A673 (cell line): ENCODE data around the gene ATG16L2. TPM values are rescaled to one million over a fixed set of nuclear protein-coding genes. Genes with fewer than 3 reads are reported as not detected.

Experiments
- BruUV-seq: library from RNA; stranded (reverse); fragments of 400-500 nt; replicated peaks from 2 replicates; lab custom pipeline; 2021; lab: Mats Ljungman, UMichigan
- CTCF ChIA-PET: fragments of 300-600 bp; sonication (Branson Sonifier 250); formaldehyde crosslinking; loops from one replicate; lab custom pipeline; 2022; ENCODE audit warnings: antibody characterized with exemption; lab: Charles Lee
- POLR2A ChIA-PET: fragments of 300-600 bp; sonication (Branson Sonifier 250); formaldehyde crosslinking; loops from one replicate; lab custom pipeline; 2022; ENCODE audit warnings: antibody characterized with exemption; ENCODE audit not compliant: low non-redundant PET; lab: Charles Lee
- DNase-seq: peaks from one replicate; pipeline ENCODE4 v3.0.0-alpha.2; 2015; ENCODE audit warnings: low spot score
- H3K27ac ChIP-seq: fragments of 200-600 bp; sonication (generic); 2 replicates; pipeline ENCODE4 v1.5.1; 2016; ENCODE audit warnings: mixed run types, low read depth, mild to moderate bottlenecking, mixed read lengths, antibody characterized with exemption, low read length; ENCODE audit not compliant: poor library complexity, severe bottlenecking
- H3K27me3 ChIP-seq: fragments of 200-600 bp; sonication (generic); replicated peaks from 2 replicates; pipeline ENCODE4 v1.6.1; 2017; ENCODE audit warnings: mixed run types, low read depth, mild to moderate bottlenecking, mixed read lengths, antibody characterized with exemption, low read length; ENCODE audit not compliant: insufficient read depth, poor library complexity
- H3K36me3 ChIP-seq: fragments of 200-600 bp; sonication (generic); 2 replicates; pipeline ENCODE4 v1.6.1; 2016; ENCODE audit warnings: mixed run types, mild to moderate bottlenecking, mixed read lengths, antibody characterized with exemption, low read length; ENCODE audit not compliant: insufficient read depth, poor library complexity, severe bottlenecking
- H3K4me1 ChIP-seq: fragments of 200-600 bp; sonication (generic); 2 replicates; pipeline ENCODE4 v1.6.1; 2017; ENCODE audit warnings: mixed run types, mild to moderate bottlenecking, mixed read lengths, antibody characterized with exemption, low read length; ENCODE audit not compliant: insufficient read depth, poor library complexity, severe bottlenecking
- H3K4me3 ChIP-seq: fragments of 200-600 bp; sonication (generic); 2 replicates; pipeline ENCODE4 v1.5.1; 2016; ENCODE audit warnings: low read depth, mixed run types, mild to moderate bottlenecking, mixed read lengths, low read length; ENCODE audit not compliant: poor library complexity, severe bottlenecking
- H3K9me3 ChIP-seq: fragments of 200-600 bp; sonication (generic); 2 replicates; pipeline ENCODE4 v1.6.1; 2016; ENCODE audit warnings: mixed run types, low read depth, mild to moderate bottlenecking, mixed read lengths, antibody characterized with exemption, low read length; ENCODE audit not compliant: poor library complexity, severe bottlenecking
- CTCF ChIP-seq: fragments of 300-800, 200-600 bp; sonication (generic); conservative IDR thresholded peaks from 2 replicates; pipeline ENCODE4 v1.5.1; 2017; ENCODE audit warnings: low read depth, mild to moderate bottlenecking, antibody characterized with exemption, low read length, moderate library complexity, mixed read lengths
- EZH2 ChIP-seq: fragments of 200-600 bp; sonication (generic); IDR thresholded peaks from 2 replicates; pipeline ENCODE4 v1.6.1; 2017; ENCODE audit warnings: borderline replicate concordance, low read depth, mild to moderate bottlenecking, mixed read lengths, antibody characterized with exemption, low read length; ENCODE audit not compliant: poor library complexity, severe bottlenecking
- intact Hi-C: fragments of 100-400 bp; cut with micrococcal nuclease; formaldehyde crosslinking; loops from one replicate; pipeline ENCODE4 v1.10.0; 2022; ENCODE audit not compliant: unreplicated experiment
- microRNA-seq: library from miRNA; unstranded; fragments of <30 nt; microRNA quantifications from one replicate; pipeline ENCODE4 v1.2.0, GENCODE V29; 2021
- total RNA-seq: library from RNA; stranded (reverse); gene quantifications from 2 replicates; pipeline ENCODE4 v1.2.3, GENCODE V29; 2021

Gene ATG16L2
- total RNA-seq, 1 experiment from 2014 or later = 8.6 TPM

- TF ChIP-seq EZH2 (no peak), CTCF (no peak)
- POLR2A ChIA-PET = no interaction called here
- CTCF ChIA-PET = no interaction called here
- H3K27ac ChIP-seq = no peak overlapping the region
- BruUV-seq = no TSS peak
- no peak overlapping the region for H3K4me3 ChIP-seq
- intact Hi-C loops = no loop called here
- DNase-seq = no peak
- no peaks in the 10 kb centered on the region for H3K36me3 ChIP-seq
- H3K27me3 ChIP-seq = no peaks in the 10 kb centered on the region
- H3K9me3 ChIP-seq = no peaks in the 10 kb centered on the region
- no peaks in the 10 kb centered on the region for H3K4me1 ChIP-seq
These were observed 57.8 kb downstream of the ATG16L2 start for GRCh38 chr11:72872012-72872411.

- no peak for DNase-seq
- H3K27me3 ChIP-seq = no peaks in the 10 kb centered on the region
- no peaks in the 10 kb centered on the region for H3K36me3 ChIP-seq
- ChIA-PET POLR2A (no interaction called here), CTCF (no interaction called here)
- no peak overlapping the region for H3K27ac ChIP-seq
- TF ChIP-seq CTCF = no peak
- TF ChIP-seq EZH2 = no peak
- no peaks in the 10 kb centered on the region for H3K9me3 ChIP-seq
- H3K4me3 ChIP-seq = no peak overlapping the region
- no TSS peak for BruUV-seq
- H3K4me1 ChIP-seq = no peaks in the 10 kb centered on the region
- intact Hi-C loops = no loop called here
These were observed 61.5 kb downstream of the ATG16L2 start for GRCh38 chr11:72875736-72876135.

- ChIA-PET POLR2A (no interaction called here), CTCF (no interaction called here)
- H3K4me1 ChIP-seq = no peaks in the 10 kb centered on the region
- TF ChIP-seq EZH2 = no peak
- no peak for TF ChIP-seq CTCF
- BruUV-seq = no TSS peak
- intact Hi-C loops = no loop called here
- no peaks in the 10 kb centered on the region for H3K9me3 ChIP-seq
- DNase-seq = no peak
- H3K4me3 ChIP-seq = no peak overlapping the region
- H3K27ac ChIP-seq = no peak overlapping the region
- no peaks in the 10 kb centered on the region for H3K36me3 ChIP-seq
- no peaks in the 10 kb centered on the region for H3K27me3 ChIP-seq
These were observed 61.9 kb downstream of the ATG16L2 start for GRCh38 chr11:72876147-72876546.

Small RNAs within 50 kb of the gene (microRNA-seq; reads per million reads assigned to microRNA genes)
- not detected for gene MIR4692

Other genes with a start within 250 kb of the ATG16L2 start
- 0.58 and 1.2 TPM in 2 replicates for gene PDE2A, start 140.0 kb upstream of the ATG16L2 start, total RNA-seq
- gene ARAP1, start 62.0 kb upstream of the ATG16L2 start, total RNA-seq = 66.1 and 68.4 TPM in 2 replicates
- 16.9 and 18.3 TPM in 2 replicates for gene STARD10, start 20.4 kb upstream of the ATG16L2 start, total RNA-seq